ENCODE data around the gene MARCHF10. TPM values are rescaled to one million over a fixed set of nuclear protein-coding genes. Genes with fewer than 3 reads are reported as not detected.

MARCHF10 gene
- total RNA-seq, 1 experiment from 2014 or later: 0.39 TPM

DNA sequence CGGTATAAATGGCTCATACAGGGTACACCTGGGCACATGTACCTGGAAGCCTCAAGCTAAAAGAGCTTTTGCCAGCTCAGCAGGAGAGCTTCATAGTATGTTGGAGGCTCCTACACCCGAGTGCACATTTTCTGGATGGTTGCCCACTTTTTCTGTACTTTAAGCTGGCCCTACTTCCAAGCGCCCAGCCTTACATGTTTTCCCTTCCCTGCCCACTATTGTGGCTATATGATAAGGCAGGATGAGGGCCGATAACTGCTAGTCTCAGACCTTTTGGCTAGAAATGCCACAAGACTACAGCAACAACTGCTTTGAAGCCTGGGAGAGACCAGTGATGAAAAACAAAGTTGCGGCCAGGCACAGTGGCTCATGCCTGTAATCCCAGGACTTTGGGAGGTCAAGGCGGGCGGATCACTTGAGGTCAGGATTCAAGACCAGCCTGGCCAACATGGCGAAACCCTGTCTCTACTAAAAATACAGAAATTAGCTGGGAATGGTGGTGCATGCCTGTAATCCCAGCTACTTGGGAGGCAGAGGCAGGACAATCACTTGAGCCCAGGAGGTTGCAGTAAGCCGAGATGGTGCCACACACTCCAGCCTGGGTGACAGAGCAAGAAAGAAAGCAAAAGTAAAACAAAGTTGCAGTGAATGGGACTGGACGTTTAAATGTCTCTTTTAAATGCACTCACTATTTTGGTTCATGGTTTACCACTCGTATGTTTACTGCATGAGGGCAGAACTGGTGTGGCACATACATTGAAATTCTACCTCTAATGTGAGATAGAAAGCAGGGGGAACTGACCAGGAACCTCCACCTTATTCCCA, 14.2 kb upstream of the MARCHF10 start:
- intact Hi-C loops (cut with micrococcal nuclease; ENCODE audit: unreplicated experiment): loop anchor here (10.0 kb wide), 1 partner anchor 143 kb away; the partner anchor contains the start of gene TANC2
- Histone ChIP-seq H3K4me3 (ENCODE audit: low read depth in 2 of 2, low read length in 2 of 2) (no peak overlapping the region), H3K27ac (ENCODE audit: low read length) (peak overlapping the region; percentile 41), H3K27me3 (ENCODE audit: control insufficient read depth, insufficient read depth, low read length) (no peaks in the 10 kb centered on the region), H3K4me1 (ENCODE audit: control insufficient read depth, insufficient read depth, low read length) (peaks cover 35% of the 10 kb centered on the region), H3K9me3 (ENCODE audit: control insufficient read depth, insufficient read depth, low read depth, low read length) (no peaks in the 10 kb centered on the region), H3K36me3 (ENCODE audit: control insufficient read depth, insufficient read depth, low read length) (no peaks in the 10 kb centered on the region)
- ATAC-seq (no peak), DNase-seq (ENCODE audit: low read depth, low spot score) (no peak)
- in situ Hi-C loops (cut with HindIII; ENCODE audit: low pct_unique_long_range_greater_than_20kb, low sequenced_read_pairs): no loop called here
- ChIA-PET CTCF (interaction anchor here (0.5 kb wide), 1 partner anchor 847 kb away, joined by 3 read pairs; no protein-coding TSS in a partner anchor), POLR2A (interaction anchor here (0.7 kb wide), 2 partner anchors 149 to 220 kb away, joined by 3 to 5 read pairs; no protein-coding TSS in a partner anchor)
- TF ChIP-seq POLR2AphosphoS5 (IDR thresholded peaks at IDR 0.05; ENCODE audit: low read depth, low read length): no peak
- TF ChIP-seq, protein P1, sequence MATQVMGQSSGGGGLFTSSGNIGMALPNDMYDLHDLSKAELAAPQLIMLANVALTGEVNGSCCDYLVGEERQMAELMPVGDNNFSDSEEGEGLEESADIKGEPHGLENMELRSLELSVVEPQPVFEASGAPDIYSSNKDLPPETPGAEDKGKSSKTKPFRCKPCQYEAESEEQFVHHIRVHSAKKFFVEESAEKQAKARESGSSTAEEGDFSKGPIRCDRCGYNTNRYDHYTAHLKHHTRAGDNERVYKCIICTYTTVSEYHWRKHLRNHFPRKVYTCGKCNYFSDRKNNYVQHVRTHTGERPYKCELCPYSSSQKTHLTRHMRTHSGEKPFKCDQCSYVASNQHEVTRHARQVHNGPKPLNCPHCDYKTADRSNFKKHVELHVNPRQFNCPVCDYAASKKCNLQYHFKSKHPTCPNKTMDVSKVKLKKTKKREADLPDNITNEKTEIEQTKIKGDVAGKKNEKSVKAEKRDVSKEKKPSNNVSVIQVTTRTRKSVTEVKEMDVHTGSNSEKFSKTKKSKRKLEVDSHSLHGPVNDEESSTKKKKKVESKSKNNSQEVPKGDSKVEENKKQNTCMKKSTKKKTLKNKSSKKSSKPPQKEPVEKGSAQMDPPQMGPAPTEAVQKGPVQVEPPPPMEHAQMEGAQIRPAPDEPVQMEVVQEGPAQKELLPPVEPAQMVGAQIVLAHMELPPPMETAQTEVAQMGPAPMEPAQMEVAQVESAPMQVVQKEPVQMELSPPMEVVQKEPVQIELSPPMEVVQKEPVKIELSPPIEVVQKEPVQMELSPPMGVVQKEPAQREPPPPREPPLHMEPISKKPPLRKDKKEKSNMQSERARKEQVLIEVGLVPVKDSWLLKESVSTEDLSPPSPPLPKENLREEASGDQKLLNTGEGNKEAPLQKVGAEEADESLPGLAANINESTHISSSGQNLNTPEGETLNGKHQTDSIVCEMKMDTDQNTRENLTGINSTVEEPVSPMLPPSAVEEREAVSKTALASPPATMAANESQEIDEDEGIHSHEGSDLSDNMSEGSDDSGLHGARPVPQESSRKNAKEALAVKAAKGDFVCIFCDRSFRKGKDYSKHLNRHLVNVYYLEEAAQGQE (IDR thresholded peaks at IDR 0.05; ENCODE audit: insufficient read depth in 1 of 2, low read depth in 2 of 2, low read length in 1 of 2): no peak
- no peak for TF ChIP-seq SIN3A (IDR thresholded peaks at IDR 0.05; ENCODE audit: borderline replicate concordance, insufficient read depth, low read depth, low read length)
- TF ChIP-seq, protein P2, sequence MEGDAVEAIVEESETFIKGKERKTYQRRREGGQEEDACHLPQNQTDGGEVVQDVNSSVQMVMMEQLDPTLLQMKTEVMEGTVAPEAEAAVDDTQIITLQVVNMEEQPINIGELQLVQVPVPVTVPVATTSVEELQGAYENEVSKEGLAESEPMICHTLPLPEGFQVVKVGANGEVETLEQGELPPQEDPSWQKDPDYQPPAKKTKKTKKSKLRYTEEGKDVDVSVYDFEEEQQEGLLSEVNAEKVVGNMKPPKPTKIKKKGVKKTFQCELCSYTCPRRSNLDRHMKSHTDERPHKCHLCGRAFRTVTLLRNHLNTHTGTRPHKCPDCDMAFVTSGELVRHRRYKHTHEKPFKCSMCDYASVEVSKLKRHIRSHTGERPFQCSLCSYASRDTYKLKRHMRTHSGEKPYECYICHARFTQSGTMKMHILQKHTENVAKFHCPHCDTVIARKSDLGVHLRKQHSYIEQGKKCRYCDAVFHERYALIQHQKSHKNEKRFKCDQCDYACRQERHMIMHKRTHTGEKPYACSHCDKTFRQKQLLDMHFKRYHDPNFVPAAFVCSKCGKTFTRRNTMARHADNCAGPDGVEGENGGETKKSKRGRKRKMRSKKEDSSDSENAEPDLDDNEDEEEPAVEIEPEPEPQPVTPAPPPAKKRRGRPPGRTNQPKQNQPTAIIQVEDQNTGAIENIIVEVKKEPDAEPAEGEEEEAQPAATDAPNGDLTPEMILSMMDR (IDR thresholded peaks at IDR 0.05): no peak
- no peak for TF ChIP-seq TCF7L2 (IDR thresholded peaks at IDR 0.05; ENCODE audit: low read depth, low read length)
- no TSS peak for BruUV-seq (replicated peaks)

DNA sequence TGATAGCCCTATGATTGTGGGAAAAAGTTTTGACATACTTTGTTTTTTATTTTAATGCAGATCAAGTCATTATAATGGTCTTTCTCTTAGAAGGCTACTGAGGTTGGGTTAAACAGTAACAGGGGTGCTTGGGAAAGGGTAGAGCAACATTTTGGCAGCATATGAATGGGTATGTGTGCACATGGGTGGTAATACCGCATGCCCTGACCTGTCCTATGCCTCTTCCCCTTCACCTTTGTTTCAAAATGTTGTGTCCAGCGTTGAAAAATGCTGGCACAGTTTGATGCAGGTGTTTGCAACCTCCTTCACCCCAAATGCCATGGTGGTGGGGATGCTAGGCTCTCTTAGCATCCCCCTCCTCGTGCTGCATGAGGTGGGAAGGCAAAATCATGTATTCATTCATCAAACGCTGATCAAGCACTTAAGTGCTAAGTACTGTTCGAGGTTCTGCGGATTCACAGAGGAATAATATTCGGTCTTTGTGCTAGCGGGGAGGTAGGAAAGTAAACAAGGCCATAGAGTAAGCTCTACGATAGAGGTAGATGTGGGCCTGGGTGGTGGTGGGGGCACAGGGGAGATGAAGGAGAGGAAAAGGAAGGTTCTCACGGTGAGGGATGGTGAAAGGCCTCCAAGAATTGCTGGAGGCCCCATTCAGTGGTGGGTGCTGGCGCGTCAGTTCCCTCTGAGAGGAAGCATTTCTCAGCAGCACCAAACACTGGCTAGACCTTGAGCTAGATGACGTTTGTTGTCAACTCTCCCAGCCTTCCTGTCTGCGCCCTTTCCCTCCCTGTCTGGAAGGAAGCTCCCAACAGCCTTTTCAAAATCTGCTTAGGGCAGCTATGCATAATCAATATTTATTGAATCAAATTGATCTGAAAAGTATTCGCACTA, 13.3 kb upstream of the MARCHF10 start:
- in situ Hi-C loops (cut with HindIII; ENCODE audit: low pct_unique_long_range_greater_than_20kb, low sequenced_read_pairs): no loop called here
- CTCF ChIA-PET: no interaction called here
- intact Hi-C loops (cut with micrococcal nuclease; ENCODE audit: unreplicated experiment): loop anchor here (10.0 kb wide), 1 partner anchor 143 kb away; the partner anchor contains the start of gene TANC2

More for the DNA sequence above, 13.3 kb upstream of the MARCHF10 start:
- H3K27ac ChIP-seq (ENCODE audit: low read length): peak overlapping the region; percentile 48; the same call in 1 of the 2 replicates
- no peak overlapping the region for H3K4me3 ChIP-seq (ENCODE audit: low read depth in 2 of 2, low read length in 2 of 2)
- ATAC-seq (no peak), DNase-seq (ENCODE audit: low read depth, low spot score) (no peak)
- peaks cover 30% of the 10 kb centered on the region for H3K4me1 ChIP-seq (ENCODE audit: control insufficient read depth, insufficient read depth, low read length)
- no peaks in the 10 kb centered on the region for H3K9me3 ChIP-seq (ENCODE audit: control insufficient read depth, insufficient read depth, low read depth, low read length)
- no peaks in the 10 kb centered on the region for H3K36me3 ChIP-seq (ENCODE audit: control insufficient read depth, insufficient read depth, low read length)
- no peak for TF ChIP-seq SIN3A (IDR thresholded peaks at IDR 0.05; ENCODE audit: borderline replicate concordance, insufficient read depth, low read depth, low read length)
- TF ChIP-seq, protein P2 (IDR thresholded peaks at IDR 0.05): no peak
- TF ChIP-seq, protein P1 (IDR thresholded peaks at IDR 0.05; ENCODE audit: insufficient read depth in 1 of 2, low read depth in 2 of 2, low read length in 1 of 2): no peak
- no peak for TF ChIP-seq TCF7L2 (IDR thresholded peaks at IDR 0.05; ENCODE audit: low read depth, low read length)
- TF ChIP-seq POLR2AphosphoS5 (IDR thresholded peaks at IDR 0.05; ENCODE audit: low read depth, low read length): no peak
- H3K27me3 ChIP-seq (ENCODE audit: control insufficient read depth, insufficient read depth, low read length): no peaks in the 10 kb centered on the region
- POLR2A ChIA-PET: interaction anchor here (0.7 kb wide), 1 partner anchor 149 kb away, joined by 3 read pairs; no protein-coding TSS in a partner anchor
- no TSS peak for BruUV-seq (replicated peaks)

All from Panc1 (cell line).